HCT116 (cell line): ENCODE results near the gene SLC6A2. TPM values are rescaled to one million over a fixed set of nuclear protein-coding genes. Genes with fewer than 3 reads are reported as not detected.

ENCODE experiments used
- ATAC-seq: fragments of 200-7000 bp; cut with Tn5 transposase; 2 replicates; pipeline ENCODE4 v1.9.1; 2020; ENCODE audit warnings: mild to moderate bottlenecking, moderate library complexity
- BruUV-seq: library from RNA; stranded (reverse); fragments of 400-500 nt; replicated peaks from 2 replicates; lab custom pipeline; 2021; lab: Mats Ljungman, UMichigan
- CTCF ChIA-PET: fragments of 300-600 bp; sonication (Branson Sonifier 250); formaldehyde crosslinking; loops from one replicate; lab custom pipeline; 2021; ENCODE audit warnings: antibody characterized with exemption; lab: Charles Lee
- POLR2A ChIA-PET: fragments of 300-600, 350-600 bp; sonication (Branson Sonifier 250); formaldehyde crosslinking; loops from one replicate; lab custom pipeline; 2021; ENCODE audit warnings: antibody characterized with exemption; lab: Charles Lee
- RAD21 ChIA-PET, 2 experiments: fragments of 300-600 bp; sonication (Branson Sonifier 250); formaldehyde crosslinking; loops; one replicate each; lab custom pipeline; 2023; ENCODE audit warnings: low total read pairs in 2 of 2; ENCODE audit not compliant: uncharacterized antibody in 2 of 2, unreplicated experiment in 2 of 2, low non-redundant PET in 1 of 2; lab: Charles Lee
- DNase-seq: peaks from one replicate; pipeline ENCODE4 v3.0.0-alpha.2; 2010; ENCODE audit warnings: low read depth, low spot score
- H2AFZ ChIP-seq: fragments of 200-600 bp; shearing (Covaris generic), sonication (generic); 2 replicates; pipeline ENCODE4 v1.6.1; 2017; ENCODE audit warnings: low read depth, mixed run types, mixed read lengths, antibody characterized with exemption, low read length; ENCODE audit not compliant: poor library complexity, severe bottlenecking
- H3K27ac ChIP-seq: 2 replicates; pipeline ENCODE4 v1.5.1; 2012; ENCODE audit warnings: low read depth, low read length
- H3K27me3 ChIP-seq: fragments of 200-600 bp; sonication (generic); 2 replicates; pipeline ENCODE4 v1.6.1; 2016; ENCODE audit warnings: mixed run types, low read length, mixed read lengths; ENCODE audit not compliant: insufficient read depth
- H3K36me3 ChIP-seq, 2 experiments: fragments of 200-500 bp in 1 of 2; fragments of 200-600 bp in 1 of 2; sonication (Bioruptor generic) in 1 of 2; sonication (generic) in 1 of 2; 2 replicates each; pipeline versions ENCODE4 v1.5.1 to v1.6.1; 2014 to 2016; ENCODE audit warnings: low read length in 2 of 2, inconsistent platforms in 1 of 2, mixed read lengths in 1 of 2, mixed run types in 1 of 2; ENCODE audit not compliant: insufficient read depth in 2 of 2, control insufficient read depth in 1 of 2
- H3K4me1 ChIP-seq, 2 experiments: fragments of 200-600 bp in 1 of 2; sonication (generic) in 1 of 2; 2 replicates each; pipeline versions ENCODE4 v1.5.1 to v1.6.1; 2012 to 2017; ENCODE audit warnings: low read length in 2 of 2, inconsistent platforms in 1 of 2, mild to moderate bottlenecking in 1 of 2, mixed read lengths in 1 of 2, mixed run types in 1 of 2, moderate library complexity in 1 of 2; ENCODE audit not compliant: insufficient read depth in 2 of 2, control insufficient read depth in 1 of 2
- H3K4me2 ChIP-seq: fragments of 200-600 bp; sonication (generic); 2 replicates; pipeline ENCODE4 v1.6.1; 2017; ENCODE audit warnings: mixed run types, low read length, mixed read lengths
- H3K4me3 ChIP-seq, 2 experiments: fragments of 200-600 bp in 1 of 2; sonication (generic) in 1 of 2; replicated peaks in 1 of 2; 2 replicates each; pipeline ENCODE4 v1.5.1; 2011 to 2016; ENCODE audit warnings: low read length in 2 of 2, control low read depth in 1 of 2, low read depth in 1 of 2, mild to moderate bottlenecking in 1 of 2, mixed read lengths in 1 of 2, mixed run types in 1 of 2
- H3K79me2 ChIP-seq: fragments of 200-600 bp; sonication (generic); 2 replicates; pipeline ENCODE4 v1.6.1; 2017; ENCODE audit warnings: mild to moderate bottlenecking, mixed run types, low read length, moderate library complexity, mixed read lengths; ENCODE audit not compliant: insufficient read depth
- H3K9ac ChIP-seq: fragments of 200-600 bp; sonication (generic); 2 replicates; pipeline ENCODE4 v1.6.1; 2016; ENCODE audit warnings: low read length, mixed read lengths
- H3K9me2 ChIP-seq: fragments of 200-600 bp; sonication (generic), shearing (Covaris generic); 2 replicates; pipeline ENCODE4 v1.6.1; 2017; ENCODE audit warnings: mixed run types, mild to moderate bottlenecking, moderate library complexity; ENCODE audit not compliant: insufficient read depth
- H3K9me3 ChIP-seq, 2 experiments: fragments of 200-500 bp in 1 of 2; fragments of 200-600 bp in 1 of 2; sonication (Bioruptor generic) in 1 of 2; sonication (generic) in 1 of 2; 2 replicates each; pipeline ENCODE4 v1.6.1; 2014 to 2017; ENCODE audit warnings: low read length in 2 of 2, mixed read lengths in 2 of 2, inconsistent platforms in 1 of 2, low read depth in 1 of 2, mild to moderate bottlenecking in 1 of 2, mixed run types in 1 of 2, moderate library complexity in 1 of 2; ENCODE audit not compliant: control insufficient read depth in 1 of 2, insufficient read depth in 1 of 2
- H4K20me1 ChIP-seq: fragments of 200-600 bp; sonication (generic), shearing (Covaris generic); 2 replicates; pipeline ENCODE4 v1.6.1; 2017; ENCODE audit warnings: mixed run types, mild to moderate bottlenecking, moderate library complexity; ENCODE audit not compliant: insufficient read depth
- EGR1 ChIP-seq: IDR thresholded peaks from 2 replicates; pipeline ENCODE4 v1.6.1; 2012; ENCODE audit warnings: low read depth
- ELF1 ChIP-seq: IDR thresholded peaks from 2 replicates; pipeline ENCODE4 v1.6.1; 2012; ENCODE audit warnings: low read depth, borderline replicate concordance
- EZH2phosphoT487 ChIP-seq: fragments of 200-600 bp; IDR thresholded peaks from 2 replicates; pipeline ENCODE4 v1.6.1; 2018; ENCODE audit warnings: antibody characterized with exemption, borderline replicate concordance
- POLR2A ChIP-seq: IDR thresholded peaks from 2 replicates; pipeline ENCODE4 v1.7.0; 2011; ENCODE audit warnings: borderline replicate concordance; ENCODE audit not compliant: insufficient read depth, insufficient read length; ENCODE audit errors: extremely low read depth
- SP1 ChIP-seq: IDR thresholded peaks from 2 replicates; pipeline ENCODE4 v1.6.1; 2012; ENCODE audit warnings: low read depth
- TCF7L2 ChIP-seq: IDR thresholded peaks from 2 replicates; pipeline ENCODE4 v1.7.0; 2011; ENCODE audit warnings: borderline replicate concordance, inconsistent platforms; ENCODE audit not compliant: insufficient read depth, insufficient read length; ENCODE audit errors: extremely low read depth
- ZFX ChIP-seq: fragments of 450-650 bp; IDR thresholded peaks from 2 replicates; pipeline ENCODE4 v1.6.1; 2017
- intact Hi-C: fragments of 100-400 bp; cut with micrococcal nuclease; formaldehyde crosslinking; loops from 2 replicates; pipeline ENCODE4 v1.10.0; 2022
- total RNA-seq: library from RNA; stranded (reverse); gene quantifications from one replicate; pipeline ENCODE4 v1.2.1, GENCODE V29; 2021; ENCODE audit not compliant: unreplicated experiment

SLC6A2 gene
- total RNA-seq, 1 experiment from 2014 or later, result not detected

GRCh38 chr16:55666012-55666411 lies 10.2 kb downstream of the SLC6A2 start:
- Histone ChIP-seq H3K36me3 (no peaks in the 10 kb centered on the region), H3K4me1 (0 out of 4 replicates have a peak, but pooled peaks cover 0 to 3% of the 10 kb centered on the region in 2 experiments), H3K27ac (no peak overlapping the region), H2AFZ (no peak overlapping the region), H3K9me2 (no peaks in the 10 kb centered on the region), H3K9ac (no peak overlapping the region), H3K9me3 (no peaks in the 10 kb centered on the region), H4K20me1 (no peaks in the 10 kb centered on the region), H3K4me2 (no peak overlapping the region), H3K27me3 (peaks cover 22% of the 10 kb centered on the region), H3K4me3 (no peak overlapping the region), H3K79me2 (no peaks in the 10 kb centered on the region)
- POLR2A ChIA-PET, result no interaction called here
- ATAC-seq (no peak), DNase-seq (no peak)
- intact Hi-C loops, result no loop called here
- CTCF ChIA-PET, result interaction anchor here (1.0 kb wide), 1 partner anchor 201 kb away, joined by 3 read pairs; no protein-coding TSS in a partner anchor
- BruUV-seq, result no TSS peak
- TF ChIP-seq EZH2phosphoT487, result no peak
- TF ChIP-seq ZFX, result no peak
- no peak for TF ChIP-seq POLR2A
- TF ChIP-seq TCF7L2, result no peak
- TF ChIP-seq EGR1, result no peak
- TF ChIP-seq SP1, result no peak
- RAD21 ChIA-PET, result no interaction called here

DNA sequence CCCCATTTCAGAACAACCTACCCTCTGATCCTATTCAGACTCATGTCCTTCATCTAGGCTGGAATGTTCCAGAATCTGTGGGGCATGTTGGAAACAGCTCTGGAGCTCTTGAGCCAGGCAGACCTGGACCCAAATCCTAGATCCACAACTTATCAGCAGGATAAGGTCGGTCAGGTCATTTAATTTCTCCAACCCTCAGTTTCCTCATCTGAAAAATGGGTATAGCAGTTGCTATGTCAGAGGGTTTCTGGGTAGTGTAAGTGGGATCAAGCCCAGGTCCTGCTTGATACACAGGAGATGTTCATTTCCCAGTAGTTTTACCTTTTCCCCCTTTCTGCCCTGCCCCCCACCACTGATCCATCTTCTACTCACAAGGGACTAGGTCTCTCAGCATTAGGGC lies 12.0 kb downstream of the SLC6A2 start:
- no peaks in the 10 kb centered on the region for H3K9me3 ChIP-seq
- no peaks in the 10 kb centered on the region for H3K36me3 ChIP-seq
- no peak overlapping the region for H2AFZ ChIP-seq
- H3K9me2 ChIP-seq, result no peaks in the 10 kb centered on the region
- H3K4me3 ChIP-seq, result no peak overlapping the region
- H3K79me2 ChIP-seq, result no peaks in the 10 kb centered on the region
- intact Hi-C loops, result no loop called here
- BruUV-seq, result no TSS peak
- DNase-seq (no peak), ATAC-seq (no peak)
- H4K20me1 ChIP-seq, result no peaks in the 10 kb centered on the region
- H3K27ac ChIP-seq, result no peak overlapping the region
- H3K4me2 ChIP-seq, result no peak overlapping the region
- H3K9ac ChIP-seq, result no peak overlapping the region
- 0 out of 4 replicates have a peak, but pooled peaks cover 0 to 3% of the 10 kb centered on the region in 2 experiments for H3K4me1 ChIP-seq
- POLR2A ChIA-PET, result no interaction called here
- H3K27me3 ChIP-seq, result peaks cover 18% of the 10 kb centered on the region
- RAD21 ChIA-PET, result no interaction called here
- CTCF ChIA-PET, result interaction anchor here (1.2 kb wide), 1 partner anchor 203 kb away, joined by 3 read pairs; no protein-coding TSS in a partner anchor
- TF ChIP-seq SP1 (no peak), ELF1 (no peak)
- TF ChIP-seq, all 23 proteins: peak for 0
